Peyer's patch (tissue), 4 donors: Measurements from ENCODE around the gene PNPO. TPM values are rescaled to one million over a fixed set of nuclear protein-coding genes. Genes with fewer than 3 reads are reported as not detected.

Experiments used
- DNase-seq, 3 donors: peaks; one replicate each; pipeline ENCODE4 v3.0.0-alpha.2; 2017 to 2019
- H3K27ac ChIP-seq, 4 donors: fragments of 200-600 bp; sonication (generic); one replicate each; pipeline ENCODE4 v1.5.1; 2016 to 2019
- H3K27me3 ChIP-seq, 2 donors: fragments of 200-600 bp; sonication (generic); one replicate each; pipeline ENCODE4 v1.5.1; 2019
- H3K36me3 ChIP-seq, 3 donors: fragments of 200-600 bp; sonication (generic); one replicate each; pipeline ENCODE4 v1.5.1; 2016 to 2019
- H3K4me1 ChIP-seq, 4 donors: fragments of 200-600 bp; sonication (generic); one replicate each; pipeline ENCODE4 v1.5.1; 2016 to 2019
- H3K4me3 ChIP-seq, 4 donors: fragments of 200-600 bp; sonication (generic); 1 replicate in 3 of 4; 2 replicates in 1 of 4; pipeline ENCODE4 v1.5.1; 2016 to 2019; ENCODE audit warnings: mild to moderate bottlenecking in 1 of 4
- H3K9me3 ChIP-seq, 4 donors: fragments of 200-600 bp; sonication (generic); one replicate each; pipeline ENCODE4 v1.5.1; 2016 to 2019; ENCODE audit warnings: mild to moderate bottlenecking in 1 of 4
- POLR2A ChIP-seq, 2 donors: fragments of 450-650 bp; IDR thresholded peaks; one replicate each; pipeline ENCODE4 v1.5.1; 2017; ENCODE audit warnings: antibody characterized with exemption in 2 of 2, mild to moderate bottlenecking in 2 of 2, moderate library complexity in 2 of 2
- total RNA-seq, 4 donors: library from RNA; depleted of rRNA; stranded (reverse); fragments of >200 nt; gene quantifications; one replicate each; pipeline ENCODE4 v1.1.0, GENCODE V29; 2016
- TF ChIP-seq, protein P1 (sequence below), 6 experiments: fragments of 450-650 bp in 4 of 6; fragments of 200-600 bp in 2 of 6; sonication (generic) in 1 of 6; IDR thresholded peaks; one replicate each; pipeline ENCODE4 v1.5.1; 2017 to 2019; ENCODE audit warnings: antibody characterized with exemption in 6 of 6, mild to moderate bottlenecking in 3 of 6, moderate library complexity in 1 of 6

The PNPO gene
- total RNA-seq, 4 donors from 2014 or later = 23.9 to 103 (median 64.6) TPM

DNA sequence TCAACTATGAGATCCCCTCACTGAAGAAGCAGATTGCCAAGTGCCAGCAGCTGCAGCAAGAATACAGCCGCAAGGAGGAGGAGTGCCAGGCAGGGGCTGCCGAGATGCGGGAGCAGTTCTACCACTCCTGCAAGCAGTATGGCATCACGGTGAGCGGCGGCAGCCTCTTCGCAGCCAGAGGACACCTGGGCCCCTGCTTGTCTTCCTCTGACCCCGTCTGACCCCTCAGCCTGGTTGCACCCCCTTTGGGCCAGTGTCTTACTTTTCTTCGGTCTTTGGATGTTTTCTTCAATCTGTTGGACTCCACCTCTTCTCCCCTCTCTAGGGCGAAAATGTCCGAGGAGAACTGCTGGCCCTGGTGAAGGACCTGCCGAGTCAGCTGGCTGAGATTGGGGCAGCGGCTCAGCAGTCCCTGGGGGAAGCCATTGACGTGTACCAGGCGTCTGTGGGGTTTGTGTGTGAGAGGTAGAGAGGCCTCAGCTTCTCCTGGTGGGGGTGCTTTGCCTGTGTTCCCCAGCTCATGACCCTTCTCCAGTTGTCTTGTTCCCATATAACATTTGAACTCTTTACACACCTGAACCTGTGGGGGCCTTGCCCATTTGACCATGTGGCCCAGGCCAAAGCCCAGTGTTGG, 33.9 kb downstream of the PNPO start:
- no peak overlapping the region for H3K4me3 ChIP-seq
- no peak for DNase-seq
- no peak overlapping the region for H3K27ac ChIP-seq
- TF ChIP-seq, protein P1, sequence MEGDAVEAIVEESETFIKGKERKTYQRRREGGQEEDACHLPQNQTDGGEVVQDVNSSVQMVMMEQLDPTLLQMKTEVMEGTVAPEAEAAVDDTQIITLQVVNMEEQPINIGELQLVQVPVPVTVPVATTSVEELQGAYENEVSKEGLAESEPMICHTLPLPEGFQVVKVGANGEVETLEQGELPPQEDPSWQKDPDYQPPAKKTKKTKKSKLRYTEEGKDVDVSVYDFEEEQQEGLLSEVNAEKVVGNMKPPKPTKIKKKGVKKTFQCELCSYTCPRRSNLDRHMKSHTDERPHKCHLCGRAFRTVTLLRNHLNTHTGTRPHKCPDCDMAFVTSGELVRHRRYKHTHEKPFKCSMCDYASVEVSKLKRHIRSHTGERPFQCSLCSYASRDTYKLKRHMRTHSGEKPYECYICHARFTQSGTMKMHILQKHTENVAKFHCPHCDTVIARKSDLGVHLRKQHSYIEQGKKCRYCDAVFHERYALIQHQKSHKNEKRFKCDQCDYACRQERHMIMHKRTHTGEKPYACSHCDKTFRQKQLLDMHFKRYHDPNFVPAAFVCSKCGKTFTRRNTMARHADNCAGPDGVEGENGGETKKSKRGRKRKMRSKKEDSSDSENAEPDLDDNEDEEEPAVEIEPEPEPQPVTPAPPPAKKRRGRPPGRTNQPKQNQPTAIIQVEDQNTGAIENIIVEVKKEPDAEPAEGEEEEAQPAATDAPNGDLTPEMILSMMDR (IDR thresholded peaks at IDR 0.05) = no peak
- TF ChIP-seq POLR2A (IDR thresholded peaks at IDR 0.05) = no peak
- no peaks in the 10 kb centered on the region for H3K27me3 ChIP-seq
- H3K9me3 ChIP-seq = no peaks in the 10 kb centered on the region
- H3K4me1 ChIP-seq = peaks cover 0 to 13% (median under 1%) of the 10 kb centered on the region in 4 donors
- peaks cover 0 to 71% (median 0%) of the 10 kb centered on the region in 3 donors for H3K36me3 ChIP-seq

DNA sequence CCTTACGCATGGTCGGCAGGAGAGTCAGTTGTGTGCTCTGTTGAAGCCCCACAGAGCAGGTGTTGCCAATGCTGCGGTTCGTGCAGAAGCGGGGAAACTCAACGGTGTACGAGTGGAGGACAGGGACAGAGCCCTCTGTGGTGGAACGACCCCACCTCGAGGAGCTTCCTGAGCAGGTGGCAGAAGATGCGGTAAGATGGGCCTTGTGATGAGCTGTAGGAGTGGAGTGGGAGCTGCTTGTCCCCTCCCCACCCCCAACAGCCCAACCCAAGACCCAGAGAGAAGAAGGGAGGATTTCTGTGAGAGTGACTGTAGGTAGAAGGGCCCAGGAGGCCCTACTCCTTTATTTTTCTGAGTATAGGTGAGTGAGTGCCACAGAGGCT, 34.4 kb downstream of the PNPO start:
- H3K27ac ChIP-seq = no peak overlapping the region
- no peak for DNase-seq
- peaks cover 0 to 76% (median 0%) of the 10 kb centered on the region in 3 donors for H3K36me3 ChIP-seq
- peaks cover 0 to 11% (median 0%) of the 10 kb centered on the region in 4 donors for H3K4me1 ChIP-seq
- H3K27me3 ChIP-seq = no peaks in the 10 kb centered on the region
- H3K9me3 ChIP-seq = no peaks in the 10 kb centered on the region
- TF ChIP-seq POLR2A (IDR thresholded peaks at IDR 0.05) = no peak
- TF ChIP-seq, protein P1 (IDR thresholded peaks at IDR 0.05) = no peak
- no peak overlapping the region for H3K4me3 ChIP-seq

DNA sequence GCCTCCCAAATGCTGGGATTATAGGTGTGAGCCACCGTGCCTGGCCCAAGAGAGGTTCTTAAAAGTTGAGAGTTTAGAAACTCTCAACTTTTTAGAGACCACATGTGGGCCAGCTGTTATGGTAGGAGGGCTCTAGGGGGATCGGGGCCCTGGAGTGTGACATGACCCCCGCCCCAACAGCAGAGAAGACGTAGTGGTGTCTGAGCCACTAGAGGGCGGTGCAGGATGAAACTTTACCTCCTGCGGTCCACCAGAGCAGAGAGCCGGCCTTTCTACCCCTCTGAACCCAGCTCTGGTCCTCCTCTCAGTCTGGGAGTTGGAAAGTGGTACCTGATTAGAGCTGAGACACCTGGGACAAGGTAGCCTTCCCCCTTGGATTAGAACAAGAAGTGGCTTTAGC, 37.0 kb downstream of the PNPO start:
- Histone ChIP-seq H3K27me3 (no peaks in the 10 kb centered on the region), H3K9me3 (no peaks in the 10 kb centered on the region), H3K27ac (no peak overlapping the region), H3K4me3 (no peak overlapping the region), H3K4me1 (no peaks in the 10 kb centered on the region), H3K36me3 (peaks cover 0 to 98% (median 0%) of the 10 kb centered on the region in 3 donors)
- peak; percentile 55 to 71 (median 65) for DNase-seq
- TF ChIP-seq, protein P1 (IDR thresholded peaks at IDR 0.05) = peak; percentile 31 to 64 (median 54)
- no peak for TF ChIP-seq POLR2A (IDR thresholded peaks at IDR 0.05)

DNA sequence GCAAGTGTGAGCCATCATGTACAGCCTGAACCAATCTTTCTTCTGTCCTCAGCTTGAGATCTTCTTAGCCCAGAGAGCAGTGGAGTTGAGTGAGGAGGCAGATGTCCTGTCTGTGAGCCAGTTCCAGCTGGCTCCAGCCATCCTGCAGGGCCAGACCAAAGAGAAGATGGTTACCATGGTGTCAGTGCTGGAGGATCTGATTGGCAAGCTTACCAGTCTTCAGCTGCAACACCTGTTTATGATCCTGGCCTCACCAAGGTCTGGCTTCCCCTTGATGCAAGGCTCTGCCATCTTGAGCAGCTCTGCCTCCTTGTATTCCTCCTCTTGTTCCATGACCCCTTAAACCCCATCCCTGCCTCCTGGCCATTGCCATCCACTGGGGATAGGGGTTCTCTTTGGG, 39.2 kb downstream of the PNPO start:
- Histone ChIP-seq H3K27ac (no peak overlapping the region), H3K9me3 (no peaks in the 10 kb centered on the region), H3K36me3 (peaks cover 0 to 88% (median 0%) of the 10 kb centered on the region in 3 donors), H3K27me3 (no peaks in the 10 kb centered on the region), H3K4me3 (no peak overlapping the region), H3K4me1 (no peaks in the 10 kb centered on the region)
- TF ChIP-seq, protein P1 (IDR thresholded peaks at IDR 0.05) = no peak
- no peak for TF ChIP-seq POLR2A (IDR thresholded peaks at IDR 0.05)
- no peak for DNase-seq

DNA sequence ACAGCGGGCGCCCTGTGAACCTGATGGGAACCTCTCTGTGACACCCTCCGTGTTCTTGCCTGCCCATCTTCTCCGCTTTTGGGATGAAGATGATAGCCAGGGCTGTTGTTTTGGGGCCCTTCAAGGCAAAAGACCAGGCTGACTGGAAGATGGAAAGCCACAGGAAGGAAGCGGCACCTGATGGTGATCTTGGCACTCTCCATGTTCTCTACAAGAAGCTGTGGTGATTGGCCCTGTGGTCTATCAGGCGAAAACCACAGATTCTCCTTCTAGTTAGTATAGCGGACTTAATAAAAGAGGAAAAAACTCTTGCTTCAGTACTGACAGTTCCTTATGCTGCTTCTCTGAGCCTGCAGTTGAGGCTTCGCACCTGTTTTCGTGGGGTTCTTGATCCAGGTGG, 40.1 kb downstream of the PNPO start:
- peaks cover 0 to 79% (median 0%) of the 10 kb centered on the region in 3 donors for H3K36me3 ChIP-seq

More for the DNA sequence above, 40.1 kb downstream of the PNPO start:
- Histone ChIP-seq H3K4me3 (no peak overlapping the region), H3K9me3 (no peaks in the 10 kb centered on the region), H3K4me1 (no peaks in the 10 kb centered on the region), H3K27ac (no peak overlapping the region), H3K27me3 (no peaks in the 10 kb centered on the region)
- TF ChIP-seq POLR2A (IDR thresholded peaks at IDR 0.05) = no peak
- TF ChIP-seq, protein P1 (IDR thresholded peaks at IDR 0.05) = no peak
- DNase-seq = no peak
